NCI-H128 (cell line): Measurements from ENCODE around the gene PRM1.

ENCODE experiments used
- DNase-seq: peaks from one replicate; lab custom pipeline; 2025; ENCODE audit not compliant: unreplicated experiment; lab: John Stamatoyannopoulos, UW

Gene PRM1, protein sequence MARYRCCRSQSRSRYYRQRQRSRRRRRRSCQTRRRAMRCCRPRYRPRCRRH

DNA sequence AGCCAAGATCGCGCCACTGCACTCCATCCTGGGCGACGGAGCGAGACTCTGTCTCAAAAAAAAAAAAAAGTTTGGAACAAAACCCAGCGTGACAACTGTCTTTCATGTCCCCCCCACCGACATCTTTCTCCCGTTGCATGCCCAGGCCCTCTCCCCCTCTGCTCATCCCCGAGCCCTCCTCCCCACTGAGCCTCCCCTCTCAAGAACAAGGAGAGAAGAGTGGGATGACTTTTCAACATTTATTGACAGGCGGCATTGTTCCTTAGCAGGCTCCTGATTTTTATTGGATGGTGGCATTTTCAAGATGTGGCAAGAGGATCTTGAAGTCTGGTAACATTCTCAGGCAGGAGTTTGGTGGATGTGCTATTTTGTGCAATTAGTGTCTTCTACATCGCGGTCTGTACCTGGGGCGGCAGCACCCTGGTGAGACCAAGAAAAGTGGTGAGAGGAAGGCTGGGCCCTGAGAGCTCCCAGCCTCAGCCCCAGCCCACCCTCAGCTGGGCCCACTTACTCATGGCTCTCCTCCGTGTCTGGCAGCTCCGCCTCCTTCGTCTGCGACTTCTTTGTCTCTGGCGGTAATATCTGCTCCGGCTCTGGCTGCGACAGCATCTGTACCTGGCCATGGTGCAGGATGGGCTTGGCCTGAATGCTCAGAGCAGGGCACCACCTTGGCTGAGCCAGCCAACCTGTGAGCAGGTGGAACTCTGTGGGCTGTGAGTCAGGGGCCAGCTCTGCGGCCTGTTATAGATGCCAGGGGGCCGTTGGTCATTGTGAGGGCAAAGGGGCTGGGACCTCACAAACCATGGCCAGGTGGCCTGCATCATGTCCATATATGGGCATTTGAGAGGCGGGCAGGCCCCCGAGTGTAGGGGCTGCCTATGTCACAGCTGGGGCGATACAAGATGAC is at the start of gene PRM1:
Gene PRM1 (minus strand): TSS at position 715 of the 907 bp plus-strand sequence. CDS start 92 bp downstream, at position 623.
- DNase-seq: no peak

DNA sequence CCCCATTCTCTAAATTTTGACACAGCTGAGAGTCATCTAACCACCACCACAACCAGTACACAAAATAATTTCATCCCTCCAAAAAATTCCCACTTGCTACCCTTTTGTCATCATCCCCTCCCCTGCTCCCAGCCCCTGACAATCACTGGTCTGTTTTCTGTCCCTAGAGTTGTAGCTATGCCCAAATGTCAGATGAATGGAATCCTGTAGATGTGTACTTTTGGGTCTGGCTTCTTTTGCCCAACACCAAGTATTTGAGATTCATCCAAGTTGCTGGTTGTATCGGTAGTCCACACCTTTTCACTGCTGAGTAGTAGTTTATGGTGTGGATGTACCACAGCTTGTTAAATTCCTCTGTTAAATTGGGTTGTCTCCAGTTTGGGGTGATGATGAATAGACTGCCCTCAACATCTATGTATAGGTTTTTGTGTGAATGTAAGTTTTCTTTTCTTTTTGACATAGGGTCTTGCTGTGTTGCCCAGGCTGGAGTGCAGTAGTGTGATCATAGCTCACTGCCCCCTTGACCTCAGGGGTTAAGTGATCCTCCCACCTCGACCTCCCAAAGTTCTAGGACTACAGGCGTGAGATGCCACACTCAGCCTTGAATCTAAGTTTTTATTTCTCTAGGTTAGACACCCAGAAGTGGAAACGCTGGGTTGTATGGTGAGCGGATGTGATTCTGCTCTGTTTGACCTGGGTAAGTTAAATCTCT is 49.6 kb upstream of the PRM1 start:
- DNase-seq: no peak

DNA sequence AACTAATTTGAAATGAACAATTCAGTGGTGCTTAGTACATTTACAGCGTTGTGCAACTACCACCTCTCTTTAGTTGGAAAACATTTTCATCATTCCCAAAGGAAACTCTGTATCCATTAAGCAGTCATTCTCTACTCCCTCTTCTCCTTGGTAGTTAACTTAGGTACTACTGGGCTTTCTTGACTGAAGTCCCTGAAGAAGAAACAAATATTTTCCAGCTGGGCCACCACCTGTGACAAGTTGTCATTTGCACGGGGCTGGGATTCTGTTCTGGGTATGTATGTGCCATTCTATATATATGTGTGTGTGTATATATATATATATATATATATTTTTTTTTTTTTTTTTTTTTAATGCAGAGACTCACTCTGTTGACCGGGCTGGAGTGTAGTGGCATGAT is 48.8 kb upstream of the PRM1 start:
- DNase-seq: no peak

DNA sequence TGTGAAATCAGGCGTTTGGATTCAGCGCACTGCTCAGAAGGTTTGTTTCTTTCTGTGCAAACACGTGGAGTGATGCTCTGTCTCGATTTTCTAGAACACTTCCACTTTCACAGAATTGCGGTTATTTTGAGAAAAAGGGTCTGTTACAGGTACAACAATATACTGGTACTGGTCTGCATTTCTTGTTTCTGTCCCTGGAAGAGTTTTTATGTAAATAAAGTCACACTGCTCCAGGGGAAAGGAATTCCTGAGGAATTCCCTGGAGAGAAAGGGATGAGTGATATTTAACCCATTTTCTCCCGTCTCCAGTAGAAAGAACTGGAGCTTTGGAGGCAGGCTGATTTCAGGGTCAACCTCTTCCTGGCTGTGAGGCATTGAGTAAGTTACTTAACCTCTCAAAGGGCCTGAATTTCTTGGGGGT is 48.0 kb upstream of the PRM1 start:
- DNase-seq: no peak

DNA sequence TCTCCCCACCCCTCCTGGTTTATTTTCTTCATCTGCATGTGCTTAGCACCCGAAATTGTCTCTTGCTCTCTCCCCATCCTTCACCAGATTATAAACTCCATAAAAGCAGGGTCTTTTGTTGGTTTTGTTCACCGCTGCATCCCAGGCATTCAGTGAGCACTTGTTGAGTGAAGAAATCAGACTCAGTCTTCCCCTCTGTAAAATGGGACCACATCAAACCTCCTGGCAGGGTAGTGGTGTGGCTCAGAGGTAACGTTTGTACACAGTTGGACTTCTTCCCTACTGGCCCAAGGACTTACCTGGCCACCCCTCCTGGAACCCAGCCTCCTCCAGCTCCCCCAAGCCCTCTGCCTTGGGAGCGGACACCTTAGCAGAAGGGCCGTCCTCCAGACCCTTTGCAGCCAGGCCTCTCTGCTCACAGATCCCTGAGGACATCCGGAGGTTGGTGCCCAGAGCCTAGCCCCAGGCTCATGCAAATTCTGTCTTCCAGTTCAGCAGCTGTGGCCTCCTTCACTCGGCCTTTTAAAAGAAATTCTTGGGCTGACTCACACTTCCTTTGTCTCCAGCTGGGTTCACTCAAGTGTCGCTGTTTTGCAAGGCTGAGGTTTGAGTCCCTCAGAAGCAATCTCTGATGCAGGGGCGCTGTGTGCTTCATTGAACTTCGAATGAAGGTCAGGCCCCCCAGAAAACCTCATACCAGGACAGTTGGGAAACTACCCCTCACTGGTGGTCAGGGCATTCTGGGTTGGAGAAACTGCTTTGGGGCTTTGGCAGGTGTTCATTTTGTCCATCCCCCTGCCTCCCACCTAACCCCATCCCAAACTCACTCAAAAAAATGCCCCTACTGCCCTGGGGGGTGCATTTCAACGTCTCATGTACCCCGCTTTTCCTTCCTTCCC is 47.3 kb upstream of the PRM1 start:
- DNase-seq: no peak

DNA sequence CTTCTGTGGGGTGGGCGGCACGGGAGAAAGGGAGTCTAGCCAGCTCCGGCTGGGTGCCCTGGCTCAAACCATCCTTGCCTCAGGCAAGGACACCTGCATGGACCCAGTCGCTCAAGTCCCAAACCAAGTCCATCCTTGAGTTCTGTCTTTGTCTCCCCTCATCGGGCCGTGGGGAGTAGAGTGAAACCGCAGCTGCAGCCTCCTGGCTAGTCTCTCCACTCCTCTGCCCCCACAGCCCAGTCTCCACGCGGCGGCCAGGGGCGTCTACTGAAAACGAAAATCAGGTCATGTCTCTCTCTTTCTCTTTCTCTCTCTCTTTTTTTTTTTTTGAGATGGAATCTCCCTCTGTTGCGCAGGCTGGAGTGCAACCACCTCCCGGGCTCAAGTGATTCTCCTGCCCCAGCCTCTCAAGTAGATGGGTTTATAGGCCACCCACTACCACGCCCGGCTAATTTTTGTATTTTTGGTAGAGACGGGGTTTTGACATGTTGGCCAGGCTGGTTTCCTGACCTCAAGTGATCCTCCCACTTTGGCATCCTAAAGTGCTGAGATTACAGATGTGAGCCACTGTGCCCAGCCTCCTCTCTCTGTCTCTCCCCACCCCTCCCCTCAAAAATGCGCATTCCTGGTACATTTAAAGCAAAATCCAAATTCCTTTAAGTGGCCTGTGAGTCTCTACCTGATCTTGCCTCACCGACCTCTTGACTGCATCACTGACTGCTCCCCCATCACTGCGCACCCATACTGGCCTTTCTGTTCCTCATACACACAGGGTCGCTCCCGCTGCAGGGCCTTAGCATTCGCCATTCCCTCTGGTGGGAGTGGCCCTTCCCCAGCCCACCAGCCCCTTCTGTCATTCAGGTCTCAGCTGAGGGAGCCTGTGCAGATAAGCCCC is 46.4 kb upstream of the PRM1 start:
- DNase-seq: no peak

DNA sequence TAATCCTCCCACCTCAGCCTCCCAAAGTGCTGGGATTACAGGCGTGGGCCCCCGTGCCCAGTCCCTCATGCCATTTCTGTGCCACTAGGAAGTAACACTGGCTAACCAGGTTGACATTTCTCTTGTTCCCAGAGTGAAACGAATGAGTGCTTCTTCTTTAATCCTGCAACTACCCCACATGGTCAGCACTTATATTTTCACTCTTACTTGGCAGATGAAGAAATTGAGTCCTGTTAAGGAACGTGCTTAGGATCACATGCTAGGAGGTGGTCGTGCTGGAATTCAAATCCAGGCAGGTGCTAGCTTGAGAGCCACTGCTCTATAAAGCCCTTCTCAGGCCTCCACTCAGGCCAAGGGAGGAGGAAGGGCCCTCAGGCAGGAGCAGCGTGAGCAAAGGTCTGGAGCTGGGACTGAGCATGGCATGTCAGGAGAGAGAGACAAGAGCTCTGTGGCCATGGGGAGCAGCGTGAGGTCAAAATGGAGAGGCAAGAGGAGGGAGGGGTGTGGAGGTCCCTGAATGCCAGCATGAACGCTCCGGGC is 45.7 kb upstream of the PRM1 start:
- DNase-seq: no peak

DNA sequence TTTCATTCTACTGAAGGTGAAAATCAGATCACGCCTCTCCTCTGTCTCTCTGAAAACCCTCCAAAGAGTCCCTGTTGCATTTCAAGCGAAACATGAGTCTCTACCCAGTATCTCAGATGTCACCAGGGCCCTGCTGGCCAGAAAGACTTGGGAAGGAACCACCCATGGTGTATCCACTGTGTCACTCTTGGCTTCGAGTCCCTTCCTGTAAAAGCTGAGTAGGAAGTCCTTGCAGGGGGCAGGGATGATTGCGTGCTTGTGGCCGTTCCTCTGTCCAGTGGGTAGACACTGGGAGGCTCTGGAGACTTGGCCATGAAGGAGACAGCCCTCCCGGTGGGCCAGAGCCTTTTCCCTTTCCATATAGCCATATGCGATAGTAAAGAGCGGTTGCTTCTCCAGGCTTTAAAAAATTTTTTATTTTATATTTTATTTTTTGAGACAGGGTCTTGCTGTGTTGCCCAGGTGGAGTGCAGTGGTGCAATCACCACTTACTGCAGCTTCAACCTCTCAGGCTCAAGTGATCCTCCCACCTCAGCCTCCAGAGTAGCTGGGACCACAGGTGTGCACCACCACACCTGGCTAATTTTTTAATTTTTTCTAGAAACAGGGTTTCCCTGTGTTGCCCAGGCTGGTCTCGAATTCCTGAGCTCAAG is 45.1 kb upstream of the PRM1 start:
- DNase-seq: no peak

DNA sequence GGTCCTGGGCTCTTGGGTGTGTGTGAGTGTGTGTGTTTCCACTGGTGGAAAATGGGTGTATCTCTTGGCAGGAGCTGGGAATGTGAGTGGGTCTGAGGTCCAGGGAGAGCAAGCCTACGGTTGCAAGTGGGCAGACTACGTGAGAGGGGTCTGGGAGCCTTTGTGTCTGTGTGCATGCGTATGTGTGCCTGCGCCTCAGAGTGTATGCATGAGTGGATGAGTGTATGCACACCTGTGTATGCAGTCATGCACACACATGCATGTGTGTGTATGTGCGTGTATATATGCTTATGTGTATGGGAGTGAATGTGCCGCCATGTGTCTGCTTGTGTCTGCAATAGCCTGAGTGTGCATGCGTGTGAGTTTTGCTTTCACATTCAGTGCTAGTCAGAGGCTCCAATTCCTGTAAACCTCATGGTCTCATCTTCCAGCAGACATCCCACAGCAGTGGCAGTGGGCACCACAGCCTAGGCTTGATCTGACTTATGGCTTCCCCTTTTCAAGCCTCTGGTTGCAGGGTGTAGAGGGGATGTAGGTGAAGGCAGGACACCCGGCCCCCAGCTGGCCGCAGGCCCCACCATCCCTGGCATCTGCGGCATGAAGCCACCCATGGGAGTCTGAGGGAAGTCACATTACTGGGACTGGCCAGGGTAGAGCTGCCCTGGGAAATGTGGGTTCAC is 44.4 kb upstream of the PRM1 start:
- no peak for DNase-seq

DNA sequence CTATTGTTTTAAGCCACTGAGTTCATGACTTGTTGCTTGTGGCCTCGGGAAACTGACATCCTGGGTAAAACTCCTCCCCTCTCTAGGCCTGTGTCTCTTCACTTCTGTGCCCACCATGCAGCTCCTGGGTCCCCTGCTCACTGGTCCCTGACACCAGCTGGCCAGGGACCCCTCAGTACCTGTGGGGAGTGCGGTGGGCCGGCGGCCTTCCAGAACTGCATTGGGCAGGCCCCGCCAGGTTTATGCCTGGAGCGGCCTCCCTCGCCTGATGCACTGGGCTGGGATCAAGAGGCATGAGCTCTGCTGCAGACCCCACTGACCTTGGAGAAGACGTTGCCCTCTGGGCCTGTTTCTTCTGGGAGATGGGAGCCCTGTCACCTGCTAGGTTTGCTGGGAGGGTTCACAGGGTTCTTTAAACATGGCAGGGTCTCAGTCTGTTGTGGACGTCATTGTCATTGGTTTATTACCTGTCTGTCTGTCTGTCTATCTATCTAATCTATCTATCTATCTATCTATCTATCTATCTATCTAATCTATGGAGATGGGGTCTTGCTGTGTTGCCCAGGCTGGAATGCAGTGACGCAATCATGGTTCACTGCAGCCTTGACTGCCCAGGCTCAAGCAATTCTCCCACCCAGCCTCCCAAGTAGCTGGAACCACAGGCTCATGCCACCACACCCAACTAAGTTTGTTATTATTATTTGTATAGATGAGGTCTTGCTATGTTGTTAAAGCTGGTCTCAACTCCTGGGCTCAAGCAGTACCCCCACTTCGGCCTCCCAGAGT is 42.6 kb upstream of the PRM1 start:
- DNase-seq: no peak

DNA sequence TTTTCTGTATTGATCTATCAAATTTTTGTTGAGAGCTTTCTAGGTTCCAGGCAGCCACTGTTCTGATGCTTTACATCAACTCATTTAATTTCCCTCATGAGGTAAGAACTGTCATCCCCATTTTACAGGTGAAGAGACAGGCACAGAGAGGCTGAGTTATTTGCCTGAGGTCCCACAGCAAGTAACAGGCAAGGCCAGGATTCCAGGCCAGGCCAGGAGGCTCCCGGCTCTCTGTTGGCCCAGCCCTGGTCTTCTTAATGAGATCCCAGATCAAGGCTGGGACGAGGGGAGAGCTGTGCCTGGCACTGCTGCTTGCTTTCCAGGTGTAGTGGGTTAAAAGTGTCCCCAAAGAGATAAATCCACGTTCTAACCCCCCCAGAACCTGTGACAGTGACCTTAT is 41.7 kb upstream of the PRM1 start:
- DNase-seq: no peak

DNA sequence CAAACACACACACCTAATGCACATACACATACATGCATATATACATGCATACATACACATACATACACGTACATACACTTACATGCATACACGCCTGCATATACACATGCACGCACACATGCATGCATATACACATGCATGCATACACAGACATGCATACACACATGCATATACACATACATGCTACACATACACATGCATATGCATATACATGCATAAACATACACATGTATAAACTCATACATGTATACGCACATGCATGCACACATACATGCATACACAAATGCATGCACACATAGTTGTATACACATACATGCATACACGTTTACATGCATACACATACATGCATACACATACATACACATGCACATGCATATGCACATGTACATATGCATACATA is 40.5 kb upstream of the PRM1 start:
- no peak for DNase-seq

DNA sequence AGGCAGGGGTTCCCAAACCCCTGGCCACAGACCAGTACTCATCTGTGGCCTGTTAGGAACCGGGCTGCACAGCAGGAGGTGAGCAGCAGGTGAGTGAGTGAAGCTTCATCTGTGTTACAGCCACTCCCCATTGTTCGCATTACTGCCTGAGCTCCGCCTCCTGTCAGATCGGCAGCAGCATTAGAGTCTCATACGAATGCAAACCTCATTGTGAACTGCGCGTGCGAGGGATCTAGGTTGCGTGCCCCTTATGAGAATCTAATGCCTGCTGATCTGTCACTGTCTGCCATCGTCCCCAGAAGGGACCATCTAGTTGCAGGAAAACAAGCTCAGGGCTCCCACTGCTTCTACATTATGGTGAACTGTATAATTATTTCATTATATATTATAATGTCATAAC is 39.0 kb upstream of the PRM1 start:
- no peak for DNase-seq

DNA sequence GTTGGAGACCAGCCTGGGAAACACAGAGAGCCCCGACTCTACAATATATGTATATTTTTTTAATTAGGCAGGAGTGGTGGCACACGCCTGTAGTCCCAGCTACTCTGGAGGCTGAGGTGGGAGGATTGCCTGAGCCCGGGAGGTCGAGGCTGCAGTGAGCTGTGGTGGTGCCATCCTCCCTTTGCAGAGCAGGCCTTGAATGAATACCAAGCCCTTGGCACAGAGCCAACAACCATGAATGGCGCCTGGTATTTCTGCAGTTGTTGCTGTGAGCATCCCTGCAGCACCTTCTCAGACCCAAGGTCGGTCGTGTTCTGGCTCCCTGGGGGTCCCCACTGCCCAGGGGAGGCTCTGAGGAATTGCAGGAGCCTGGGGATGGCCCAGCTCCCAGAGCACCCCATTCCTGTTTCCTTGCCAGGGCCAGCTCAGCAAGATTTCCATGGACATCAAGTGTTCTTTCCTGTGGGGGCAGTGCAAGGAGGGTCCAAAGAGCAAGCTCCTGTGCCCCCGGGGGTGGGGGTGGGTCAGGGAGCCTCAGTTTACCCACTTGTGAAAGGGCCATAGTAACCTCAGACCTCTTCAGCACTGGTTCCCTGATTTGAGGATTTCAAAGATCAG is 38.5 kb upstream of the PRM1 start:
- no peak for DNase-seq

DNA sequence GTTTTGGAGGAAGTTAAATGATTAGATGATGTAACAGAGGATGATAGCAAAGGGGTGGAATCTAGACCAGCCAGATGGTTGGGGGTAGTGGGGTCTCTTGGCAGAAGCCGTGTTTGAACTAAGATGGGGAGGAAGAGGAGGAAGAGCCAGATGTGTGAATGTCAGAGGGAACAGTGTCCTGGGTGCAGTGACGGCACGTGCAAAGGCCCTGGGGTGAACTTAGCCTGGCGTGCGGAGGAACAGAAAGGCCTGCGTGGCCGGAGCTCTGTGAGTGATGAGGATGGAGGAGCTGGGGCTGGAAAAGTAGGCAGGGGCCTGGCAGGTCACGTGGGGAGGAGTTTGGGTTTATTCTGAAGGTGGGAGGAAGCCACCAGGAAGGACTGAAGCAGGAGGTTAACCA is 37.7 kb upstream of the PRM1 start:
- DNase-seq: no peak

DNA sequence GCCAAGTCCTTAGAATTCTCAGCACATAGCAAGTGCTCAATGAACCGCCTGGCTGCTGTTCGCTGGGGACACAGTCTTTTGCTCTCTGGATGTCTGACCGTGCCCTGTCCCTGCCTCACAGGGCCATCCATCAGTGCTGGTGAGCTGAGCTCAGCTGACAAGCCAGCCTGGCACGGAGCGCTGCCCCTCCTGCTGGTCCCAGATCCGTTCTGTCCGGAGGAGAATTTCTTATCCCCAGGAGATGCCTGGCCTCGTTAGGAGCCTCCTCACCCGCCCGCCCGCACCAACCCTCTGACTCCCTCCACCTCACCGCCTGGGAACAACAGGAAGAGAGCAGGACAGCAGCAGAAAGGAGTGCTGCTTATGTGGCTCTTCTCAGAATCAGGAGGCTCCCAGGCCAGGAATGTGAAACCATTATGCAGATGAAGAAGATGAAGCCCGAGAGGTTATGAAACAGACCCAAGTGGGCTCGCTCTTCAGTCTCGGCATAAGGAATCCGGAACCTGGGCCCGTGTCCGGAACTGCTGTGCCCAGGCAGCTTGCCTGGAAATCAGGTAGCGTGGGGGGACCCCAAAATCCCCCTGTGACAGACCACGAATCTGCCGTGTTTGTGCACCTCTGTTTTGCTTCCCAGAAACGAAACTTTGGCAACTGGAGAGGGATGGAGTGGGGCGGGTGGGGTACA is 35.3 kb upstream of the PRM1 start:
- no peak for DNase-seq

DNA sequence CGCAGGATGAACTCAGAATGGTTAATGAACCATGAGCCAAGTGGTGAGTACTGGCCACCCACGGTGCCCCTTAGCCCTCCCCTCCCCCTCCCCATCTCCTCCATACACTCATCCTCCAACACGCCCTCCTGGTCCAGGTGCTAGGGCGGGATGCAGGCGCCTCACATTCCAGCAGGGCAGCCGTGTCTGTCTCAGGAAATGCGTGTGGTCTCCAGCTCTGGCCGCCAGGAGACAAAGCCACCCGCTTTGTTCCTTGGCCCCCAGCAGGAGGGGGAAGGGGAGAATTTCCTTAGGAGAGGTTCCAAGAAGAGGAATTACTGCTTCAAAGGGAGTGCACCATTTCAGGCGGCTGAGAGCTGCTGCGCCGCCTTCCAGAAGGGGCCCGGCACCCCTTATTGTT is 34.4 kb upstream of the PRM1 start:
- DNase-seq: no peak
